Ovary (tissue), 3 donors: ENCODE data around the gene WFDC1.

Experiments used
- CTCF ChIP-seq, 3 donors: fragments of 450-650 bp in 2 of 3; fragments of 200-600 bp in 1 of 3; IDR thresholded peaks; one replicate each; pipeline versions ENCODE4 v1.5.1 to v1.8.0; 2016 to 2022; ENCODE audit warnings: antibody characterized with exemption in 3 of 3, mild to moderate bottlenecking in 1 of 3
- EP300 ChIP-seq: sonication (generic); formaldehyde crosslinking; IDR thresholded peaks from one replicate; pipeline ENCODE4 v1.6.1; 2017; ENCODE audit warnings: antibody characterized with exemption
- POLR2A ChIP-seq: fragments of 450-650 bp; IDR thresholded peaks from one replicate; pipeline ENCODE4 v1.6.1; 2017; ENCODE audit warnings: antibody characterized with exemption, mild to moderate bottlenecking, moderate library complexity
- donor health status: DM: no; HTN: no; CAD: no.

GRCh38 chr16:84373907-84374489 is 79.3 kb downstream of the WFDC1 start:
- TF ChIP-seq CTCF (IDR thresholded peaks at IDR 0.05) (no peak), POLR2A (no peak), EP300 (no peak)
